IMR-90 (cell line): ENCODE measurements around the gene INPP5D. TPM values are rescaled to one million over a fixed set of nuclear protein-coding genes. Genes with fewer than 3 reads are reported as not detected.

Experiments used
- ATAC-seq: fragments of 200-7000 bp; cut with Tn5 transposase; 2 replicates; pipeline ENCODE4 v1.9.1; 2020; ENCODE audit warnings: low read depth, mild to moderate bottlenecking, moderate library complexity
- BruUV-seq: library from RNA; stranded (reverse); fragments of 400-500 nt; replicated peaks from 2 replicates; lab custom pipeline; 2021; lab: Mats Ljungman, UMichigan
- CTCF ChIA-PET: fragments of 300-600 bp; formaldehyde crosslinking; extraction: SDS; loops from one replicate; lab custom pipeline; 2021; ENCODE audit warnings: antibody characterized with exemption; lab: Yijun Ruan, JAX
- POLR2A ChIA-PET: fragments of 300-600 bp; sonication (Branson Sonifier 250); formaldehyde crosslinking; loops from one replicate; lab custom pipeline; 2022; ENCODE audit warnings: antibody characterized with exemption; ENCODE audit not compliant: unreplicated experiment; lab: Charles Lee
- DNase-seq: peaks from one replicate; pipeline ENCODE4 v3.0.0; 2013
- H2AFZ ChIP-seq: replicated peaks from 2 replicates; pipeline ENCODE3; 2013; ENCODE audit warnings: low read length, mild to moderate bottlenecking; ENCODE audit not compliant: poor library complexity
- H2AK5ac ChIP-seq: 2 replicates; pipeline ENCODE4 v1.6.1; 2013; ENCODE audit warnings: low read depth, low read length, inconsistent platforms
- H2AK9ac ChIP-seq: replicated peaks from 2 replicates; pipeline ENCODE3; 2013; ENCODE audit warnings: mild to moderate bottlenecking, low read depth, low read length, moderate library complexity; ENCODE audit not compliant: poor library complexity
- H2BK120ac ChIP-seq: 2 replicates; pipeline ENCODE4 v1.6.1; 2013; ENCODE audit warnings: low read depth, low read length, inconsistent platforms
- H2BK15ac ChIP-seq: 3 replicates; pipeline ENCODE4 v1.6.1; 2013; ENCODE audit warnings: low read depth, low read length, inconsistent platforms
- H2BK20ac ChIP-seq: 2 replicates; pipeline ENCODE4 v1.6.1; 2013; ENCODE audit warnings: low read depth, mild to moderate bottlenecking, inconsistent platforms, low read length, moderate library complexity
- H2BK5ac ChIP-seq: 2 replicates; pipeline ENCODE4 v1.6.1; 2013; ENCODE audit warnings: mild to moderate bottlenecking, low read depth, low read length, inconsistent platforms; ENCODE audit not compliant: poor library complexity, severe bottlenecking
- H3K14ac ChIP-seq: replicated peaks from 2 replicates; pipeline ENCODE4 v1.6.1; 2013; ENCODE audit warnings: low read depth, low read length, inconsistent platforms
- H3K18ac ChIP-seq: 2 replicates; pipeline ENCODE4 v1.6.1; 2013; ENCODE audit warnings: low read depth, low read length, control low read depth
- H3K23ac ChIP-seq: 2 replicates; pipeline ENCODE4 v1.6.1; 2013; ENCODE audit warnings: low read depth, low read length, inconsistent platforms
- H3K27ac ChIP-seq: 2 replicates; pipeline ENCODE4 v1.5.1; 2013; ENCODE audit warnings: mild to moderate bottlenecking, control low read depth, low read length; ENCODE audit not compliant: insufficient read depth
- H3K27me3 ChIP-seq: 2 replicates; pipeline ENCODE4 v1.6.1; 2013; ENCODE audit warnings: low read length; ENCODE audit not compliant: control insufficient read depth, insufficient read depth
- H3K36me3 ChIP-seq: 2 replicates; pipeline ENCODE4 v1.6.1; 2013; ENCODE audit warnings: low read length, mixed read lengths; ENCODE audit not compliant: control insufficient read depth, insufficient read depth
- H3K4ac ChIP-seq: 2 replicates; pipeline ENCODE4 v1.6.1; 2013; ENCODE audit warnings: low read depth, low read length, inconsistent platforms
- H3K4me1 ChIP-seq: 2 replicates; pipeline ENCODE4 v1.6.1; 2013; ENCODE audit warnings: low read length, mixed read lengths; ENCODE audit not compliant: control insufficient read depth, insufficient read depth
- H3K4me2 ChIP-seq: 2 replicates; pipeline ENCODE4 v1.6.1; 2013; ENCODE audit warnings: low read depth, mild to moderate bottlenecking, control low read depth, low read length, moderate library complexity
- H3K4me3 ChIP-seq: 2 replicates; pipeline ENCODE4 v1.5.1; 2013; ENCODE audit warnings: low read depth, mild to moderate bottlenecking, control low read depth, low read length, moderate library complexity; ENCODE audit not compliant: insufficient read depth
- H3K56ac ChIP-seq: 2 replicates; pipeline ENCODE4 v1.6.1; 2013; ENCODE audit warnings: low read length, inconsistent platforms; ENCODE audit not compliant: insufficient read depth; ENCODE audit errors: extremely low read depth
- H3K79me1 ChIP-seq, 2 experiments: 2 replicates each; pipeline ENCODE4 v1.6.1; 2013; ENCODE audit warnings: low read length in 2 of 2, inconsistent platforms in 1 of 2, low read depth in 1 of 2
- H3K9ac ChIP-seq: 2 replicates; pipeline ENCODE4 v1.6.1; 2013; ENCODE audit warnings: low read depth, low read length, control low read depth
- H3K9me1 ChIP-seq: 2 replicates; pipeline ENCODE4 v1.6.1; 2013; ENCODE audit warnings: low read length, inconsistent platforms; ENCODE audit not compliant: insufficient read depth
- H3K9me3 ChIP-seq: 2 replicates; pipeline ENCODE4 v1.6.1; 2013; ENCODE audit warnings: low read length; ENCODE audit not compliant: control insufficient read depth, insufficient read depth
- H4K20me1 ChIP-seq: 2 replicates; pipeline ENCODE4 v1.6.1; 2013; ENCODE audit warnings: low read length, inconsistent platforms; ENCODE audit not compliant: insufficient read depth
- H4K5ac ChIP-seq: 2 replicates; pipeline ENCODE4 v1.6.1; 2013; ENCODE audit warnings: mild to moderate bottlenecking, low read depth, low read length, control low read depth
- H4K8ac ChIP-seq, 2 experiments: 2 replicates each; pipeline ENCODE4 v1.6.1; 2013; ENCODE audit warnings: low read depth in 2 of 2, low read length in 2 of 2, control low read depth in 1 of 2, inconsistent platforms in 1 of 2
- H4K91ac ChIP-seq: 2 replicates; pipeline ENCODE4 v1.6.1; 2013; ENCODE audit warnings: low read depth, low read length, inconsistent platforms; ENCODE audit not compliant: insufficient read depth
- CHD1 ChIP-seq: IDR thresholded peaks from 2 replicates; pipeline ENCODE4 v1.6.1; 2012; ENCODE audit warnings: low read depth, low read length, improper control_type of control experiment
- RCOR1 ChIP-seq: IDR thresholded peaks from 2 replicates; pipeline ENCODE4 v1.6.1; 2012; ENCODE audit warnings: mild to moderate bottlenecking, low read length, improper control_type of control experiment; ENCODE audit not compliant: insufficient replicate concordance
- WGBS, 2 experiments: methylation state at CpG; one replicate each; pipeline versions ENCODE4 v1.1.5 to v1.1.7; 2013; ENCODE audit warnings: missing lambda C conversion rate in 2 of 2; ENCODE audit not compliant: insufficient read length in 1 of 2; ENCODE audit errors: extremely low coverage in 2 of 2; 5-methylcytosine and 5-hydroxymethylcytosine counted together
- dilution Hi-C: fragments of 300-500 bp; cut with HindIII; formaldehyde crosslinking; loops from one replicate; pipeline ENCODE4 v1.14.3; 2018; ENCODE audit warnings: low sequenced_read_pairs; ENCODE audit not compliant: unreplicated experiment
- in situ Hi-C: fragments of 300-500 bp; cut with MboI; formaldehyde crosslinking; loops from 3 replicates; pipeline ENCODE4 v1.14.3; 2019; ENCODE audit warnings: low sequenced_read_pairs, inconsistent platforms, mixed read lengths
- intact Hi-C: fragments of 100-400 bp; cut with micrococcal nuclease; formaldehyde crosslinking; loops from 2 replicates; pipeline ENCODE4 v1.10.0; 2022
- polyA plus RNA-seq, 3 experiments: library from polyadenylated mRNA; depleted of rRNA; stranded (reverse); fragments of >200 nt; gene quantifications; 2 replicates each; pipeline ENCODE4 v1.2.3, GENCODE V29; 2012; ENCODE audit warnings: low replicate concordance in 1 of 3
- total RNA-seq: library from RNA; depleted of rRNA; stranded (reverse); fragments of >200 nt; gene quantifications from 2 replicates; pipeline ENCODE4 v1.2.3, GENCODE V29; 2012

INPP5D gene
- total and polyA plus RNA-seq, 2 of the 4 experiments (the other 2 are of a cell fraction) = 0.18 to 0.29 TPM

DNA sequence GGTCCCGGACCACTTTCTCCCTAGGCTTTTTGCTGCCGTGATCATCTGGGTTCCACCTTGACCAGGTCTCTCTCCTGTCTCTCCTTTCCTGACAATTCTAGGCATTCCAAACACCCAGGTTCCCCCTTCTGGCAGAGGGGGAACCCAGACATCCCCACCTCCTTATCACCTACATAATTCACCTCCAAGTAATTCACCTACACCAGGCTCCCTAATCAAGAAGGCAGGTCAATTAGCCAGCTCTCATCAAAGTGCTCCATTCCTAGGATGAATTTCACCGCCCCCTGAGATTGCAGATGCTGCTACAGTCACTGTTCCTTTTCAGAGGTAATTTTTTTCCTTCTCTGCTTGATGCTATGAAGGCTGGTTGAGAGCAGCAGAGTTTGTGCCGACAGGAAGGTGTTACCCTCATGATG is 149.0 kb downstream of the INPP5D start:
- Histone ChIP-seq H4K91ac (no peak overlapping the region), H3K4ac (no peak overlapping the region), H3K36me3 (no peaks in the 10 kb centered on the region), H4K5ac (no peak overlapping the region), H2AFZ (no peak overlapping the region), H3K4me3 (no peak overlapping the region), H2BK5ac (no peak overlapping the region), H2AK5ac (no peak overlapping the region), H3K23ac (no peak overlapping the region), H3K9ac (no peak overlapping the region), H3K27ac (no peak overlapping the region), H3K18ac (no peak overlapping the region), H2BK15ac (no peak overlapping the region), H3K27me3 (peaks cover 33% of the 10 kb centered on the region), H4K8ac (no peak overlapping the region), H3K4me1 (peaks cover 4% of the 10 kb centered on the region; the same call in 1 of the 2 replicates), H3K79me1 (no peaks in the 10 kb centered on the region), H2BK120ac (no peak overlapping the region), H3K14ac (no peak overlapping the region), H2BK20ac (no peak overlapping the region), H2AK9ac (no peak overlapping the region), H4K20me1 (peaks cover 8% of the 10 kb centered on the region; the same call in 1 of the 2 replicates), H3K9me1 (no peaks in the 10 kb centered on the region), H3K9me3 (no peaks in the 10 kb centered on the region), H3K56ac (no peak overlapping the region), H3K4me2 (no peak overlapping the region)
- WGBS, 2 experiments = 83% methylated on average over 2 of the region's 4 CpGs; no CpG with 5 or more reads in 1 of the 2 experiments
- no TSS peak for BruUV-seq
- no peak for ATAC-seq
- TF ChIP-seq CHD1 = no peak
- no peak for TF ChIP-seq RCOR1
- ChIA-PET POLR2A (no interaction called here), CTCF (no interaction called here)
- dilution Hi-C loops (no loop called here), in situ Hi-C loops (no loop called here), intact Hi-C loops (no loop called here)
- no peak for DNase-seq
